HG03045 (cell line): ENCODE results near the gene COPS9.

Experiments
- ATAC-seq: cut with Tn5 transposase; IDR thresholded peaks from one replicate; pipeline ENCODE4 v1.9.1; 2021; ENCODE audit warnings: mild to moderate bottlenecking, moderate library complexity; ENCODE audit not compliant: unreplicated experiment

The COPS9 gene

DNA sequence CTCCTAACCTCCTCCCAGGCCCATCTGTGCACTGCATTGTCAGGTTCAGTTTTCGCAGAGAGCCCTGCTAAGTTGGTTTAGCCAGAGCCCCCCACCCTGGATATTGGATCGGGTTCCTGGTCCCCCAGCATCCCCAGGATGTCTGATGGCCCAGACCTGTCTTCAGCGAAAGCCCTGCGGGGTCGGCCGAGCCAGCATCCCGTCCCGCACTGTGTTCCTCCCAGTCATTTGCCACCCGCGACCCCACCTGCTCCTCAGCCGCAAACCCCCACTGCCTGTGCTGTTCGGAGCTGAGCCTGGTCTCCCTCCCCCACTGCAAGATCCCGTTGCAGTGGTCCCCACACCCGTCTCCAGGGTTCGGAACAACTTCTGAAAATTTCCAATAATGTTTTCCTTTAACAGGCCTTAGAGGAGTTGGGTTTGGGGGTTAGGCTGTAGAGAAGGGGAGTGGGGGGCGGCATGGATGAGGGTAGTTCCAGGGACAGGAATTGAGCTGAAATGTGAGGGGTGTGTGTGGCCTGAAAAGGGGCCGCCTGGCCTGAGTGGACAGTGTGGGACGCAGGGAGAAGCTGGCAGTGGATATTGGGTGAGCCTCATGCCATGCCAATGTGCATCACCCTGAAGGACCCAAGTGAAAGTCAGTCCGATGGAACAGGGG lies 1.6 kb upstream of the COPS9 start:
- ATAC-seq, result no peak

DNA sequence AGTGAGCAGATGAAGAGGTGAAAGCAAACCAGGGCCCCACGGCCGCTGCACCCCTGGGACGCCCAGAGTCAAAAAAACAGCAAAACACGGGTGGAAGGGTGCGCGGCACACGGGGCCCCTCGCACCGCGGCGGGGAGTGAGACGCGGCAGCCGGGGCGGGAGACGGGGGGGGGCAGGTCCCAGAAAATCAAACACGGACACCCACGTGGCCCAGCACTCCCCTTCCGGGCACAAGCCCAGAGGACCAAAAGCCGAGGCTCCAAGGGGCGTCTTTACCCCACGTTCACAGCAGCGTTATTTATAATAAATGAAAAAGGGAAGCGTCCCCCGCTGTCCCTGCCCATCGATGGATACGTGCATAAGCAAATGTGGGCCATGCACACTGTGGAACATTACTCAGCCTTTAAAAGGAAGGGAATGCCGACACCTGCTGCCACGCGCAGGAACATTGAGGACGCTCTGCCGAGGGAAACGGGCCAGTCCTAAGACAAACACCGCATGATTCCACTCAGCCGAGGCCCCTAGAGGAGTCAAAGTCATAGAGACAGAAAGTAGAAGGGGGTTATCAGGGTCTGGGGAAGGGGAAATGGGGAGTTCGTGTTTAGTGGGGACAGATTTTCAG lies 677 bp upstream of the COPS9 start:
- ATAC-seq, result peak; percentile 16

- peak; percentile 16 for ATAC-seq
Observed at GRCh38 chr2:240135706-240136012, 446 bp downstream of the COPS9 start.

DNA sequence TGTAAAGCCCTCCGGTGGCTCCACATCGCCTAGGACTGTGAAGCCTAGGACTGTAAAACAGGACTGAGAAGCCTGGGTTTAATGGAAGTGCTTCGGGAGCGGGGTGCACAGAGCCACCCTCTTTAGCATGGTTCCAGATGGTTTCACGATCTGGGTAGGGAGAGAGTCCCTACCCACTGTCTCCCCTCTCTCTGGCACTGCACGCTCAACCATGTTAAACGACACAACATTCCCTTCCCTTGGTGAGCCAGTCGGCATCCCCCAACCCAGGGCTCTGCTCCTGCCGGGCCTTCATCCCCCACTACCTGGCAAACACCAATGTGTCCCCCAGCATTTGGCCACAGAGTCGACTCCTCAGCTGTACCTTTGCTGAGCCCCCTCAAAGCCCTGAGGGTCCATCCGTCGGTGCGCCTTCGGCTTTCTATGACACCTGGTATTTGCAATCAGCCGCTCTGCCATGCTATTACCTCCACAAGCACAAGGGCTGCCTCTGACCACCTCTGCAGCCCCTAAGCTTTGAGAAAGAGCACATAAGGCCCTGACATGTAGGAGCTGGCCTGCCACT lies 1.1 kb downstream of the COPS9 start:
- no peak for ATAC-seq

DNA sequence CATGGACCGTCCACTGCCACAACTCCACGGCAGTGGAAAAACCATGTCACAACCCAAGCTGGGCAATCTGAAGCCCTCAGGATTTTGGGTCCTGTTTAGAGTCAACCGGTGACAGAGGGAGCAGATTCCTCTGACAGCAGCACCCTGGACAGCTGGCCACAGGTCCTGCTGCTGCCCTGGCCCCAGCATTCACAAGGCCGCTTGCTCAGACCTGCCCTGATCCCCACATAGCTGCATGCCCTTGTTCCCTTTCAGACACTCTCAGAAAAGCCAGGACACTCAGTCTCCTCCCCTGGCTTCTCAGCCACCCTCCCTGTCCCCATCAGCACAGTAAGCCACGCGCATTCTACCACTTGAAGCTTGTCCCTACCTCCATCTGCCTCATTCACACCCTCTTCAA lies 1.6 kb downstream of the COPS9 start:
- ATAC-seq, result no peak

GRCh38 chr2:240133401-240133800 lies 2.7 kb downstream of the COPS9 start:
- ATAC-seq, result no peak

- no peak for ATAC-seq
Observed at GRCh38 chr2:240132651-240132980, 3.5 kb downstream of the COPS9 start.

GRCh38 chr2:240131941-240132650 lies 4.0 kb downstream of the COPS9 start:
- ATAC-seq, result no peak

DNA sequence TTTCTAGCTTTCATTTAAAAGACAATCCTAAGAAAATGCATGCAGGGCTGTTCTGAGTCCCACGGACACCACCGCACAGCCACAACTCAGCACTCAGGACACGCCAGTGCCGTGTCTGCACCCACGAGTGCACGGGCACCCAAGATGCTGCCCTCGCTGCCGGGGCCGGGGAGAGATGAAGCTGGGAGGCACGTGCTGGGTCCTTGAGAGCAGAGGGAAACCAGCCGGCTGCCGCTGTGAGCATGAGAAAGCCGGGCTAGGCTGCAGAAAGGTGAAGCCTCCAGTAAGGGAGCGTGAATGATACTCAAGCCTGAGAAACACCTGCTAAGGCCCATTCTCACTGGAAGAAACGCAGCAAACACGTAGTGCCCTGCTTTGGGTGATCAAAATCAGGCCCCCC lies 4.8 kb downstream of the COPS9 start:
- ATAC-seq, result no peak

GRCh38 chr2:240130393-240131195 lies 5.5 kb downstream of the COPS9 start:
- ATAC-seq, result no peak

- no peak for ATAC-seq
Observed at GRCh38 chr2:240129731-240130392, 6.2 kb downstream of the COPS9 start.

DNA sequence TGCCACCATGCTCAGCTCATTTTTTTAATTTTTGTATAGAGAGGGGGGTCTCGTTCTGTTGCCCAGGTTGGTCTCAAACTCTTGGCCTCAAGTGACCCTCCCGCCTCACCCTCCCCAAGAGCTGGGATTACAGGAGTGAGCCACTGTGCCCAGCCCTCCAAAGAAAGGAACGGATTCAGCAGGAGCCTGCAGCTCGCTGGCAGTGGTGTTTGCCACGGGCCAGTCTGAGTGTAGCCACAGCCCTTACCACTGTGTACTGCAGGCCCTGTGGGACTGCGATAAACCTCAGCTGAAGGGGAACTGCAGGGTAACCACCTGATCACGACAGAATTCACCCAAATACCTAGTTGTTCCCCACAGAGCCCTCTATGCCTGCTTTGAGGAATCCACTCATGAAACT lies 6.8 kb downstream of the COPS9 start:
- ATAC-seq, result no peak

GRCh38 chr2:240128608-240129145 lies 7.4 kb downstream of the COPS9 start:
- no peak for ATAC-seq

DNA sequence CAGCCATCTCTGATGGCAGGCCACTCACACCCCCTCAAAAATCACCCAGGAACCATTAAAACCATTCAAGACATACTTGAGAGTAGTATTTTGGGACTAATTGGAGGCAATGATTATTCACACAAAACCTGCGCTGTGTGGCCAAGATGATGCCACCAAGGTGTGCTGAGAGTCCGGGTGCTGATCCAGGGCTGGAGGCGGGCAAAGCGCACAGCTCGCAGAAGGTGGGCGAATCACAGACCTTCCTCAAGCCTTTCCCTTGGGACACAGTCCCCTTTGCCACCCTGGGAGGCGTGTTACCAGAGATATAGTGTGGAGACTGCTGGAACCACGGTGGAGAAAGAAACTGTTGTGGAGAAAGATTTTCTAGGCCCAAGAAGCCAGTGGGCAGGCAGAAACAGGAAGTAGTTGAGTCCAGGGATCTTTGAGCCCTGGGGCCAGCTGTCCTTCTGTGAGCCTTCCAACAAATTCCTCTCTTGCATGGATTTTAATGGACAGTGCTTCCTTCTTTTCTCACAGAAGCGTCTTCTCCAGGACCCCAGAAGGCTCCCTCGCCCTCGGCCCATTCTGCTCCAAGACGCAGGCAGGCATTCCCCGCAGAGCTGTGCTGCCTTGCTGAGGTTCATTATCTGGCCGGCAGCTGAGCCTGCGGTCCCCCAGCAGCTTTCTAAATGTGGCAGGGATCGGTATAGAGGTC lies 8.0 kb downstream of the COPS9 start:
- ATAC-seq, result no peak

GRCh38 chr2:240127191-240127750 lies 8.8 kb downstream of the COPS9 start:
- ATAC-seq, result no peak

GRCh38 chr2:240126731-240127130 lies 9.4 kb downstream of the COPS9 start:
- ATAC-seq, result no peak

GRCh38 chr2:240125742-240126141 lies 10.4 kb downstream of the COPS9 start:
- no peak for ATAC-seq

GRCh38 chr2:240124651-240125030 lies 11.5 kb downstream of the COPS9 start:
- no peak for ATAC-seq

- no peak for ATAC-seq
Observed at GRCh38 chr2:240123821-240124650, 12.1 kb downstream of the COPS9 start.
